Caco-2 (cell line): Measurements from ENCODE around the gene ARHGAP27. TPM values are rescaled to one million over a fixed set of nuclear protein-coding genes. Genes with fewer than 3 reads are reported as not detected.

Experiments
- BruUV-seq: library from RNA; stranded (reverse); fragments of 400-500 nt; replicated peaks from 2 replicates; lab custom pipeline; 2021; lab: Mats Ljungman, UMichigan
- CTCF ChIA-PET: fragments of 300-600 bp; sonication (Branson Sonifier 250); formaldehyde crosslinking; loops from one replicate; lab custom pipeline; 2022; ENCODE audit warnings: antibody characterized with exemption; lab: Charles Lee
- POLR2A ChIA-PET: fragments of 300-600 bp; sonication (Branson Sonifier 250); formaldehyde crosslinking; loops from one replicate; lab custom pipeline; 2022; ENCODE audit warnings: antibody characterized with exemption; lab: Charles Lee
- DNase-seq, 2 experiments: peaks; one replicate each; pipeline versions ENCODE4 v3.0.0 to v3.0.0-alpha.2; 2020 to 2022
- H3K27me3 ChIP-seq: replicated peaks from 2 replicates; pipeline ENCODE4 v1.6.0; 2011; ENCODE audit warnings: low read length; ENCODE audit not compliant: control insufficient read depth, insufficient read depth
- H3K36me3 ChIP-seq: 2 replicates; pipeline ENCODE4 v1.5.1; 2011; ENCODE audit warnings: low read length; ENCODE audit not compliant: control insufficient read depth, insufficient read depth
- H3K4me1 ChIP-seq: fragments of 250-450 bp; sonication (Bioruptor Pico); 2 replicates; pipeline ENCODE4 v1.5.1; 2020; ENCODE audit warnings: mild to moderate bottlenecking
- H3K4me3 ChIP-seq: 2 replicates; pipeline ENCODE4 v1.5.1; 2011; ENCODE audit warnings: low read depth, mild to moderate bottlenecking, control low read depth, low read length
- H3K9me3 ChIP-seq: fragments of 250-450 bp; sonication (Bioruptor Pico); 2 replicates; pipeline ENCODE4 v1.5.1; 2020; ENCODE audit warnings: mild to moderate bottlenecking, moderate library complexity
- H3K27ac Mint-ChIP-seq: one replicate; pipeline ENCODE4 v1.8.0; 2022; ENCODE audit warnings: mixed read lengths; ENCODE audit not compliant: unreplicated experiment
- H3K27me3 Mint-ChIP-seq: one replicate; pipeline ENCODE4 v1.8.0; 2022; ENCODE audit warnings: mixed read lengths; ENCODE audit not compliant: insufficient read depth, unreplicated experiment
- H3K36me3 Mint-ChIP-seq: one replicate; pipeline ENCODE4 v1.8.0; 2022; ENCODE audit warnings: mild to moderate bottlenecking, mixed read lengths; ENCODE audit not compliant: insufficient read depth, unreplicated experiment
- H3K4me1 Mint-ChIP-seq: one replicate; pipeline ENCODE4 v1.8.0; 2022; ENCODE audit warnings: low read depth, mixed read lengths; ENCODE audit not compliant: unreplicated experiment
- H3K4me3 Mint-ChIP-seq: one replicate; pipeline ENCODE4 v1.8.0; 2022; ENCODE audit warnings: mild to moderate bottlenecking, moderate library complexity, mixed read lengths; ENCODE audit not compliant: unreplicated experiment
- H3K9me3 Mint-ChIP-seq: one replicate; pipeline ENCODE4 v1.8.0; 2022; ENCODE audit warnings: mixed read lengths; ENCODE audit not compliant: unreplicated experiment
- CTCF ChIP-seq, 2 experiments: fragments of 200-600 bp in 1 of 2; IDR thresholded peaks; 1 replicate in 1 of 2; 2 replicates in 1 of 2; pipeline versions ENCODE4 v1.5.1 to v1.8.0; 2011 to 2022; ENCODE audit warnings: antibody characterized with exemption in 1 of 2, control low read depth in 1 of 2, inconsistent platforms in 1 of 2, low read depth in 1 of 2, low read length in 1 of 2, mild to moderate bottlenecking in 1 of 2, moderate library complexity in 1 of 2; ENCODE audit not compliant: insufficient read depth in 1 of 2, severe bottlenecking in 1 of 2, unreplicated experiment in 1 of 2
- intact Hi-C: fragments of 100-400 bp; cut with micrococcal nuclease; formaldehyde crosslinking; loops from one replicate; pipeline ENCODE4 v1.10.0; 2022; ENCODE audit not compliant: unreplicated experiment
- total RNA-seq: library from RNA; stranded (reverse); gene quantifications from 2 replicates; pipeline ENCODE4 v1.2.3, GENCODE V29; 2022

Gene ARHGAP27
- total RNA-seq, 1 experiment from 2014 or later, result 35.9 TPM

- intact Hi-C loops, result no loop called here
- no peaks in the 10 kb centered on the region for H3K9me3 ChIP-seq
- no peaks in the 10 kb centered on the region for H3K27me3 ChIP-seq
- POLR2A ChIA-PET, result no interaction called here
- peaks cover 5% of the 10 kb centered on the region; the same call in 1 of the 2 replicates for H3K4me1 ChIP-seq
- Mint-ChIP-seq H3K9me3 (no peaks in the 10 kb centered on the region), H3K4me3 (no peak overlapping the region), H3K27me3 (no peaks in the 10 kb centered on the region), H3K27ac (no peak overlapping the region), H3K4me1 (peaks cover 8% of the 10 kb centered on the region), H3K36me3 (peaks cover 4% of the 10 kb centered on the region)
- H3K36me3 ChIP-seq, result no peaks in the 10 kb centered on the region
- no TSS peak for BruUV-seq
- H3K4me3 ChIP-seq, result no peak overlapping the region
- TF ChIP-seq CTCF (IDR thresholded peaks at IDR 0.05; ENCODE audit: insufficient read depth in 1 of 2, low read depth in 1 of 2, low read length in 1 of 2, severe bottlenecking in 1 of 2, unreplicated experiment in 1 of 2), result no peak
- CTCF ChIA-PET, result no interaction called here
- no peak for DNase-seq
Observed at GRCh38 chr17:45436625-45437464, 4.2 kb upstream of the ARHGAP27 start.

- H3K9me3 Mint-ChIP-seq, result no peaks in the 10 kb centered on the region
- intact Hi-C loops, result no loop called here
- no peaks in the 10 kb centered on the region for H3K27me3 Mint-ChIP-seq
- no peak overlapping the region for H3K27ac Mint-ChIP-seq
- ChIA-PET POLR2A (no interaction called here), CTCF (no interaction called here)
- no peaks in the 10 kb centered on the region for H3K9me3 ChIP-seq
- no peaks in the 10 kb centered on the region for H3K27me3 ChIP-seq
- TF ChIP-seq CTCF (IDR thresholded peaks at IDR 0.05; ENCODE audit: insufficient read depth in 1 of 2, low read depth in 1 of 2, low read length in 1 of 2, severe bottlenecking in 1 of 2, unreplicated experiment in 1 of 2), result no peak
- peak in 1 of 2 experiments; percentile 56 for DNase-seq
- no peak overlapping the region for H3K4me3 ChIP-seq
- no peaks in the 10 kb centered on the region for H3K36me3 ChIP-seq
- H3K4me1 ChIP-seq, result peaks cover 5% of the 10 kb centered on the region; the same call in 1 of the 2 replicates
- no TSS peak for BruUV-seq
- H3K36me3 Mint-ChIP-seq, result peaks cover 8% of the 10 kb centered on the region
- H3K4me1 Mint-ChIP-seq, result peaks cover 8% of the 10 kb centered on the region
- H3K4me3 Mint-ChIP-seq, result no peak overlapping the region
Observed at GRCh38 chr17:45436161-45436560, 3.5 kb upstream of the ARHGAP27 start.

- no peak overlapping the region for H3K27ac Mint-ChIP-seq
- CTCF ChIA-PET, result interaction anchor here (0.7 kb wide), 1 partner anchor 94 kb away, joined by 3 read pairs; no protein-coding TSS in a partner anchor
Observed at GRCh38 chr17:45435481-45435880, 2.8 kb upstream of the ARHGAP27 start.

More at GRCh38 chr17:45435481-45435880, 2.8 kb upstream of the ARHGAP27 start:
- Histone ChIP-seq H3K4me1 (peaks cover 8% of the 10 kb centered on the region; the same call in 1 of the 2 replicates), H3K4me3 (no peak overlapping the region), H3K9me3 (no peaks in the 10 kb centered on the region), H3K27me3 (no peaks in the 10 kb centered on the region), H3K36me3 (no peaks in the 10 kb centered on the region)
- Mint-ChIP-seq H3K36me3 (peaks cover 9% of the 10 kb centered on the region), H3K9me3 (no peaks in the 10 kb centered on the region), H3K4me1 (peaks cover 8% of the 10 kb centered on the region), H3K27me3 (no peaks in the 10 kb centered on the region), H3K4me3 (no peak overlapping the region)
- no peak for DNase-seq
- no peak for TF ChIP-seq CTCF (IDR thresholded peaks at IDR 0.05; ENCODE audit: insufficient read depth in 1 of 2, low read depth in 1 of 2, low read length in 1 of 2, severe bottlenecking in 1 of 2, unreplicated experiment in 1 of 2)
- no TSS peak for BruUV-seq
- POLR2A ChIA-PET, result no interaction called here
- intact Hi-C loops, result no loop called here
